ENCODE results near the gene MRPS5. TPM values are rescaled to one million over a fixed set of nuclear protein-coding genes. Genes with fewer than 3 reads are reported as not detected.

The MRPS5 gene
- total RNA-seq, 1 donor from 2014 or later = 55.0 TPM

DNA sequence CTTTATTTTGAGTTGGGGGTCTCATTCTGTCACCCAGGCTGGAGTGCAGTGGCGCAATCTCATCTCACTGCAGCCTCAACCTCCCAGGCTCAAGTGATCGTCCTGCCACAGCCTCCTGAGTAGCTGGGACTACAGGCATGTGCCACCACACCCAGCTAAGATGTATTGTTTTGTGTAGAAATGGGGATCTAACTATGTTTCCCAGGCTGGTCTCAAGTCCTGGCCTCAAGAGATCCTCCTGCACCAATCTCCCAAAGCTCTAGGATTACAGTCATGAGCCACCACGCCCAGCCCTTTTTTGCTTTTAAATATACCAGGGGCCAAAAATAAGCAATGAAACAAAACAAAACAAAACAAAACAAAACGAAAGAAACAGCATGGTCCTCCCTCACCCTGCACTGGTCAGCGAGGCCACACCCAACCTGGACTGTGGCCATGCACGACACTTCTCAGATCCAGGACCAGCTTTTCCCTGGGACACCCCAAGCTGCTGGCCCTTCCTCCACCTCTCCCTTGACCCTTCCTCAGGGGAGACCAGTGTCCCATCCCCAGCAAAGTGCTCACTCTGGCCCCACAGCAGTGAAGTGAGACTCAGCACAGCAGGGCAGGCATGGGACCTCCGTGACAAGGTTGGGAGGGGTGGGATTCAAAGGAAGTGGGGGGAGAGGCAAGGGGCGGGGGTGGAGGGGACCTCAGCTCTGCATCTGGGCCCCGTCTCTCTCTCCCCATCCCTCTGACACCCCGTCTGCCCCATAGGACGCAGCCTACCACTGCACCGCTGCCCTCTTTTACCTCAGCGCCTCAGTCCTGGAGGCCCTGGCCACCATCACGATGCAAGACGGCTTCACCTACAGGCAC, 72.6 kb downstream of the MRPS5 start:
- H3K9me3 ChIP-seq = no peaks in the 10 kb centered on the region
- H3K36me3 ChIP-seq = no peaks in the 10 kb centered on the region
- no peaks in the 10 kb centered on the region for H3K27me3 ChIP-seq
- peaks cover under 1% of the 10 kb centered on the region for H3K4me1 ChIP-seq
- intact Hi-C loops (cut with DNase I) = no loop called here
- TF ChIP-seq, protein P1, sequence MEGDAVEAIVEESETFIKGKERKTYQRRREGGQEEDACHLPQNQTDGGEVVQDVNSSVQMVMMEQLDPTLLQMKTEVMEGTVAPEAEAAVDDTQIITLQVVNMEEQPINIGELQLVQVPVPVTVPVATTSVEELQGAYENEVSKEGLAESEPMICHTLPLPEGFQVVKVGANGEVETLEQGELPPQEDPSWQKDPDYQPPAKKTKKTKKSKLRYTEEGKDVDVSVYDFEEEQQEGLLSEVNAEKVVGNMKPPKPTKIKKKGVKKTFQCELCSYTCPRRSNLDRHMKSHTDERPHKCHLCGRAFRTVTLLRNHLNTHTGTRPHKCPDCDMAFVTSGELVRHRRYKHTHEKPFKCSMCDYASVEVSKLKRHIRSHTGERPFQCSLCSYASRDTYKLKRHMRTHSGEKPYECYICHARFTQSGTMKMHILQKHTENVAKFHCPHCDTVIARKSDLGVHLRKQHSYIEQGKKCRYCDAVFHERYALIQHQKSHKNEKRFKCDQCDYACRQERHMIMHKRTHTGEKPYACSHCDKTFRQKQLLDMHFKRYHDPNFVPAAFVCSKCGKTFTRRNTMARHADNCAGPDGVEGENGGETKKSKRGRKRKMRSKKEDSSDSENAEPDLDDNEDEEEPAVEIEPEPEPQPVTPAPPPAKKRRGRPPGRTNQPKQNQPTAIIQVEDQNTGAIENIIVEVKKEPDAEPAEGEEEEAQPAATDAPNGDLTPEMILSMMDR (IDR thresholded peaks at IDR 0.05) = no peak
- TF ChIP-seq POLR2A (IDR thresholded peaks at IDR 0.05) = no peak
- TF ChIP-seq POLR2AphosphoS5 (IDR thresholded peaks at IDR 0.05; ENCODE audit: insufficient read depth in 1 of 2, low read depth in 1 of 2) = no peak
- no peak overlapping the region for H3K27ac ChIP-seq
- DNase-seq (ENCODE audit: extremely low spot score in 2 of 2) = no peak
- no peak overlapping the region for H3K4me3 ChIP-seq

DNA sequence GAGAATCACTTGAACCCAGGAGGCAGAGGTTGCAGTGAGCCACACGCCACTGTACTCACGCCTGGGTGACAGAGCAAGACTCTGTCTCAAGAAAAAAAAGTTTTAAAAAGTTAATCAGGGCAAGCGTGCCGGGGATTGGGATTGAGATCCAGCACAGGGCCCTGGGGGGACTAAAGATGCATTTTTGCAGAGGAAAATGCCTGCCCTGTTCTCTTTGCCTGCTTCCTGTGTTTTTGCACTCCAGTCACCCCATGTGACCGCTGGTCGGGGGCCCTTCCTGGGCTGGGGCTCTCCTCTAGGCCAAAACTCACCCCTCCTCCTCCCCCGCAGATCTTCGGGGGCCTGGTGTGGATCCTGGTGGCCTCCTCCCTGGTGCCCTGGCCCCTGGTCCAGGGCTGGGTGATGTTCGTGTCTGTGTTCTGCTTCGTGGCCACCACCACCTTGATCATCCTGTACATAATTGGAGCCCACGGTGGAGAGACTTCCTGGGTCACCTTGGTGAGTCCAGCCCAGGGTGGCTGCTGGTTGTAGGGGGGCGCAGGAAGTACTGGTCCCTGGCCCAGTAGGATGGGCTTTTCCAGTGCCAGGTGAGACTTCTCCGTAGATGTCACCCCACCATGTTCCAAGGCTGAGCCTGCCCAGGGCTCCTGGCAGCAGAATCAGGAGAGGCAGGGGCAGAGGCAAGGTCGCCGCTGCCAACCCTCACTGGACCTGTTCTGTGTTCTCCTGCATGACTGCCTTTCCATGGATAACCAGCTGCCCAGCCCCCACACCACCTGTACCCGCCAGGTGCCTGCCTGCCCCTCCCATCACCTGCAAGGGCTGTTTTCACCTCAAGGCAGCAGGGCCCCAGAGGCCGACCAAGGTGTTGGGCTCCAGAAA, 73.7 kb downstream of the MRPS5 start:
- intact Hi-C loops (cut with DNase I) = no loop called here
- Histone ChIP-seq H3K36me3 (no peaks in the 10 kb centered on the region), H3K27ac (no peak overlapping the region), H3K9me3 (no peaks in the 10 kb centered on the region), H3K27me3 (no peaks in the 10 kb centered on the region), H3K4me1 (peaks cover 13% of the 10 kb centered on the region), H3K4me3 (no peak overlapping the region)
- DNase-seq (ENCODE audit: extremely low spot score in 2 of 2) = no peak
- TF ChIP-seq POLR2A (IDR thresholded peaks at IDR 0.05) = no peak
- peak in 1 of 2 donors; percentile 26 for TF ChIP-seq POLR2AphosphoS5 (IDR thresholded peaks at IDR 0.05; ENCODE audit: insufficient read depth in 1 of 2, low read depth in 1 of 2)
- TF ChIP-seq, protein P1 (IDR thresholded peaks at IDR 0.05) = no peak

DNA sequence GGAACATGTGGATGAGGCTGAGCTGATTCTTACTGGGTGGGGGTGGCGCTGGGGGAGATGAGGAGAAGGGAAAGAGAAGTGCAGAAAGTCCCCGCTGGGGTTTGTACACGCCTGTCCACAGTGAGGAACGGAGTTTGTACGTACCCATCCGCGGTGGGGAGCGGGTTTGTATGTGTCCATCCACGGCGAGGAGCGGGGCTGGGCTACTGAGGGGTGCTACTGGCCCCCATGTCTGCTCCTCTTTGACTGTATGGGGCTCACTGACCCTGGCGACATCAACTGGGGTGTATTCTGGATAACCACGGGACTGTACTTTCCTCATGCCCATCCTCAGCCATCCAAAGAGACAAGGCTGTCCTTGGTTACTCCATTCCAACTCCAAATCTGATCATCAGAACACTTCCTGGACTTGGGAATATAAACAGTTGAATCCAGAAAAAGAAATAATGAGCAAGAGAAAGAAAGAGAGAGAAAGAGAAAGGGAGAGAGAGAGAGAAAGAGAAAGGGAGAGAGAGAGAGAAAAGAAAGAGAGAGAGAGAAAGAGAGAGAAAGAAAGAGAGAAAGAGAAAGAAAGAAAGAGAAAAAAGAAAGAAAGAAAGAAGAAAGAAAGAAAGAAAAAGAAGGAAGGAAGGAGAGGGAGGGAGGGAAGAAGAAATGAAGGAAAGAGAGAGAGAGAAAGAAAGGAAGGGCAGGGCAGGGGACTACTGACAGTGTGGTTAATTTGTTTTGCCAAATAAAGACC, 75.1 kb downstream of the MRPS5 start:
- peaks cover 22% of the 10 kb centered on the region for H3K4me1 ChIP-seq
- no peak overlapping the region for H3K27ac ChIP-seq
- no peaks in the 10 kb centered on the region for H3K27me3 ChIP-seq
- H3K36me3 ChIP-seq = no peaks in the 10 kb centered on the region
- H3K9me3 ChIP-seq = no peaks in the 10 kb centered on the region
- DNase-seq (ENCODE audit: extremely low spot score in 2 of 2) = no peak
- intact Hi-C loops (cut with DNase I) = no loop called here
- no peak overlapping the region for H3K4me3 ChIP-seq
- TF ChIP-seq POLR2AphosphoS5 (IDR thresholded peaks at IDR 0.05; ENCODE audit: insufficient read depth in 1 of 2, low read depth in 1 of 2) (no peak), POLR2A (IDR thresholded peaks at IDR 0.05) (no peak)
- TF ChIP-seq, protein P1 (IDR thresholded peaks at IDR 0.05) = no peak

- no peaks in the 10 kb centered on the region for H3K9me3 ChIP-seq
- intact Hi-C loops (cut with DNase I) = no loop called here
- no peaks in the 10 kb centered on the region for H3K36me3 ChIP-seq
- H3K27ac ChIP-seq = no peak overlapping the region
- H3K4me3 ChIP-seq = no peak overlapping the region
- no peaks in the 10 kb centered on the region for H3K27me3 ChIP-seq
- H3K4me1 ChIP-seq = peaks cover 22% of the 10 kb centered on the region
- TF ChIP-seq POLR2A (IDR thresholded peaks at IDR 0.05) (no peak), POLR2AphosphoS5 (IDR thresholded peaks at IDR 0.05; ENCODE audit: insufficient read depth in 1 of 2, low read depth in 1 of 2) (no peak)
- TF ChIP-seq, protein P1 (IDR thresholded peaks at IDR 0.05) = no peak
- no peak for DNase-seq (ENCODE audit: extremely low spot score in 2 of 2)
These were observed 77.0 kb downstream of the MRPS5 start for GRCh38 chr2:95044601-95045000.

Data from vagina (tissue), 2 donors.